Panc1 (cell line): ENCODE data around the gene SNX2. TPM values are rescaled to one million over a fixed set of nuclear protein-coding genes. Genes with fewer than 3 reads are reported as not detected.

Source experiments
- ATAC-seq: fragments of 200-7000 bp; cut with Tn5 transposase; 2 replicates; pipeline ENCODE4 v1.9.1; 2020; ENCODE audit warnings: mild to moderate bottlenecking, moderate library complexity
- BruUV-seq: library from RNA; stranded (reverse); fragments of 400-500 nt; replicated peaks from 2 replicates; lab custom pipeline; 2021; lab: Mats Ljungman, UMichigan
- CTCF ChIA-PET: fragments of 300-600 bp; sonication (Branson Sonifier 250); formaldehyde crosslinking; loops from one replicate; lab custom pipeline; 2022; ENCODE audit warnings: antibody characterized with exemption; lab: Charles Lee
- POLR2A ChIA-PET: fragments of 300-600 bp; sonication (Branson Sonifier 250); formaldehyde crosslinking; loops from one replicate; lab custom pipeline; 2022; ENCODE audit warnings: antibody characterized with exemption; lab: Charles Lee
- DNase-seq: peaks from one replicate; pipeline ENCODE4 v3.0.0-alpha.2; 2010; ENCODE audit warnings: low read depth, low spot score
- H3K27ac ChIP-seq: 2 replicates; pipeline ENCODE4 v1.5.1; 2011; ENCODE audit warnings: mild to moderate bottlenecking, low read length, inconsistent platforms
- H3K27me3 ChIP-seq: fragments of 200-500 bp; sonication (Bioruptor generic); 2 replicates; pipeline ENCODE4 v1.6.0; 2014; ENCODE audit warnings: low read length, inconsistent platforms; ENCODE audit not compliant: control insufficient read depth, insufficient read depth
- H3K36me3 ChIP-seq: fragments of 200-500 bp; sonication (Bioruptor generic); 2 replicates; pipeline ENCODE4 v1.5.1; 2014; ENCODE audit warnings: inconsistent platforms, mild to moderate bottlenecking, low read length, moderate library complexity; ENCODE audit not compliant: control insufficient read depth, insufficient read depth
- H3K4me1 ChIP-seq: 2 replicates; pipeline ENCODE4 v1.5.1; 2011; ENCODE audit warnings: inconsistent platforms, mild to moderate bottlenecking, low read length, moderate library complexity; ENCODE audit not compliant: control insufficient read depth, insufficient read depth
- H3K4me3 ChIP-seq, 2 experiments: 2 replicates each; pipeline ENCODE4 v1.5.1; 2011 to 2012; ENCODE audit warnings: low read depth in 2 of 2, low read length in 2 of 2, mild to moderate bottlenecking in 2 of 2, inconsistent platforms in 1 of 2, moderate library complexity in 1 of 2
- H3K9me3 ChIP-seq: fragments of 200-500 bp; sonication (Bioruptor generic); 2 replicates; pipeline ENCODE4 v1.5.1; 2014; ENCODE audit warnings: low read depth, mild to moderate bottlenecking, inconsistent platforms, low read length, moderate library complexity; ENCODE audit not compliant: control insufficient read depth, insufficient read depth
- POLR2AphosphoS5 ChIP-seq: IDR thresholded peaks from 2 replicates; pipeline ENCODE4 v1.6.1; 2012; ENCODE audit warnings: mild to moderate bottlenecking, low read depth, low read length, moderate library complexity
- SIN3A ChIP-seq: IDR thresholded peaks from 2 replicates; pipeline ENCODE4 v1.6.1; 2012; ENCODE audit warnings: low read depth, mild to moderate bottlenecking, low read length, moderate library complexity, borderline replicate concordance; ENCODE audit not compliant: insufficient read depth
- TCF7L2 ChIP-seq: IDR thresholded peaks from 2 replicates; pipeline ENCODE4 v1.6.1; 2011; ENCODE audit warnings: mild to moderate bottlenecking, low read depth, low read length, inconsistent platforms
- in situ Hi-C: cut with HindIII; loops from 2 replicates; pipeline ENCODE4 v1.10.0; 2016; ENCODE audit warnings: low sequenced_read_pairs, low pct_unique_long_range_greater_than_20kb
- intact Hi-C: fragments of 100-400 bp; cut with micrococcal nuclease; formaldehyde crosslinking; loops from one replicate; pipeline ENCODE4 v1.10.0; 2022; ENCODE audit not compliant: unreplicated experiment
- total RNA-seq: library from RNA; stranded (reverse); gene quantifications from one replicate; pipeline ENCODE4 v1.2.1, GENCODE V29; 2021; ENCODE audit not compliant: unreplicated experiment
- TF ChIP-seq, protein P1 (sequence below), 2 experiments: IDR thresholded peaks; 2 replicates each; pipeline ENCODE4 v1.6.1; 2011 to 2012; ENCODE audit warnings: low read depth in 2 of 2, control low read depth in 1 of 2, low read length in 1 of 2, mild to moderate bottlenecking in 1 of 2, moderate library complexity in 1 of 2; ENCODE audit not compliant: insufficient read depth in 1 of 2
- TF ChIP-seq, protein P2 (sequence below): fragments of 450-650 bp; IDR thresholded peaks from 2 replicates; pipeline ENCODE4 v1.5.1; 2017; ENCODE audit warnings: mild to moderate bottlenecking

SNX2 gene
- total RNA-seq, 1 experiment from 2014 or later: 66.8 TPM

DNA sequence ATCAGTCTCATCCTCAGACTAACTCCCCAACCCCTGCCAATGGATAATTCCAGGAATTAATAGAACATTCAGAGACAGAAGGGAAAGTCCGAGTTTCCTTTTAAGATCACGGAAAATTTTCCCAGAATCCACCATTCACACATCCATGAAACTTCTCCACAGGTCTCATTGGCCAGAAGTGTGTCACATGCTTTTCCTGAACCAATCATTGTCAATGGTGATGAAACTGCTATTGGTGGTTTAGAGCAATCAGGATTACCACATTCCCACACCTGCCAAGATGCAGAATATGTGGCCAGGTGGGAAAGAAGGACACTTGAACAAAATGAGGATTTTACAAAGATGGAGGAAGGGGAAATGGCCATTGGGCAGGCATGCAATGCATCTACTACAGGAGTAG lies 29.3 kb upstream of the SNX2 start:
- ATAC-seq (no peak), DNase-seq (no peak)
- Histone ChIP-seq H3K4me3 (no peak overlapping the region), H3K27ac (no peak overlapping the region), H3K36me3 (no peaks in the 10 kb centered on the region), H3K4me1 (no peaks in the 10 kb centered on the region), H3K9me3 (no peaks in the 10 kb centered on the region), H3K27me3 (no peaks in the 10 kb centered on the region)
- ChIA-PET POLR2A (no interaction called here), CTCF (no interaction called here)
- TF ChIP-seq TCF7L2: no peak
- TF ChIP-seq POLR2AphosphoS5: no peak
- no peak for TF ChIP-seq SIN3A
- TF ChIP-seq, protein P1, sequence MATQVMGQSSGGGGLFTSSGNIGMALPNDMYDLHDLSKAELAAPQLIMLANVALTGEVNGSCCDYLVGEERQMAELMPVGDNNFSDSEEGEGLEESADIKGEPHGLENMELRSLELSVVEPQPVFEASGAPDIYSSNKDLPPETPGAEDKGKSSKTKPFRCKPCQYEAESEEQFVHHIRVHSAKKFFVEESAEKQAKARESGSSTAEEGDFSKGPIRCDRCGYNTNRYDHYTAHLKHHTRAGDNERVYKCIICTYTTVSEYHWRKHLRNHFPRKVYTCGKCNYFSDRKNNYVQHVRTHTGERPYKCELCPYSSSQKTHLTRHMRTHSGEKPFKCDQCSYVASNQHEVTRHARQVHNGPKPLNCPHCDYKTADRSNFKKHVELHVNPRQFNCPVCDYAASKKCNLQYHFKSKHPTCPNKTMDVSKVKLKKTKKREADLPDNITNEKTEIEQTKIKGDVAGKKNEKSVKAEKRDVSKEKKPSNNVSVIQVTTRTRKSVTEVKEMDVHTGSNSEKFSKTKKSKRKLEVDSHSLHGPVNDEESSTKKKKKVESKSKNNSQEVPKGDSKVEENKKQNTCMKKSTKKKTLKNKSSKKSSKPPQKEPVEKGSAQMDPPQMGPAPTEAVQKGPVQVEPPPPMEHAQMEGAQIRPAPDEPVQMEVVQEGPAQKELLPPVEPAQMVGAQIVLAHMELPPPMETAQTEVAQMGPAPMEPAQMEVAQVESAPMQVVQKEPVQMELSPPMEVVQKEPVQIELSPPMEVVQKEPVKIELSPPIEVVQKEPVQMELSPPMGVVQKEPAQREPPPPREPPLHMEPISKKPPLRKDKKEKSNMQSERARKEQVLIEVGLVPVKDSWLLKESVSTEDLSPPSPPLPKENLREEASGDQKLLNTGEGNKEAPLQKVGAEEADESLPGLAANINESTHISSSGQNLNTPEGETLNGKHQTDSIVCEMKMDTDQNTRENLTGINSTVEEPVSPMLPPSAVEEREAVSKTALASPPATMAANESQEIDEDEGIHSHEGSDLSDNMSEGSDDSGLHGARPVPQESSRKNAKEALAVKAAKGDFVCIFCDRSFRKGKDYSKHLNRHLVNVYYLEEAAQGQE (IDR thresholded peaks at IDR 0.05; ENCODE audit: insufficient read depth in 1 of 2, low read depth in 2 of 2, low read length in 1 of 2): no peak
- TF ChIP-seq, protein P2, sequence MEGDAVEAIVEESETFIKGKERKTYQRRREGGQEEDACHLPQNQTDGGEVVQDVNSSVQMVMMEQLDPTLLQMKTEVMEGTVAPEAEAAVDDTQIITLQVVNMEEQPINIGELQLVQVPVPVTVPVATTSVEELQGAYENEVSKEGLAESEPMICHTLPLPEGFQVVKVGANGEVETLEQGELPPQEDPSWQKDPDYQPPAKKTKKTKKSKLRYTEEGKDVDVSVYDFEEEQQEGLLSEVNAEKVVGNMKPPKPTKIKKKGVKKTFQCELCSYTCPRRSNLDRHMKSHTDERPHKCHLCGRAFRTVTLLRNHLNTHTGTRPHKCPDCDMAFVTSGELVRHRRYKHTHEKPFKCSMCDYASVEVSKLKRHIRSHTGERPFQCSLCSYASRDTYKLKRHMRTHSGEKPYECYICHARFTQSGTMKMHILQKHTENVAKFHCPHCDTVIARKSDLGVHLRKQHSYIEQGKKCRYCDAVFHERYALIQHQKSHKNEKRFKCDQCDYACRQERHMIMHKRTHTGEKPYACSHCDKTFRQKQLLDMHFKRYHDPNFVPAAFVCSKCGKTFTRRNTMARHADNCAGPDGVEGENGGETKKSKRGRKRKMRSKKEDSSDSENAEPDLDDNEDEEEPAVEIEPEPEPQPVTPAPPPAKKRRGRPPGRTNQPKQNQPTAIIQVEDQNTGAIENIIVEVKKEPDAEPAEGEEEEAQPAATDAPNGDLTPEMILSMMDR: no peak
- intact Hi-C loops: no loop called here
- BruUV-seq: no TSS peak
- in situ Hi-C loops: no loop called here

DNA sequence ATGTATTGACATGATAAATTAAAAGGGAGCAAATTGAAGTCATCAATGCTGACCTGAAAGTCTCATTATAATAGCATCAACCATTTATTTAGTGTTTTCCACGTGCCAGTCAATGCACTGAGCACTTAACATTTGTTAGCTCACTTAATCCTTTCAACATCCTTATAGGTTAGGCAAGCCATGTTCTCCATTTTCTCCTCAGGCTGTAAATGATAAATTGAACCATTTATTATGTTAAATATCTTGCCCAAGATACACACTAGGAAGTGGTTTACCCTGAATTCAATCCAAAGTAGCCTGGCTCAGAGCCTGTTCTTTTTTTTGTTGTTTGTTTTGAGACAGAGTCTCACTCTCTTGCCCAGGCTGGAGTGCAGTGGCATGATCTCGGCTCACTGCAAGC lies 25.0 kb upstream of the SNX2 start:
- no TSS peak for BruUV-seq
- intact Hi-C loops (no loop called here), in situ Hi-C loops (no loop called here)
- H3K4me3 ChIP-seq: no peak overlapping the region
- H3K27ac ChIP-seq: no peak overlapping the region
- POLR2A ChIA-PET: no interaction called here
- DNase-seq (no peak), ATAC-seq (no peak)
- no peaks in the 10 kb centered on the region for H3K9me3 ChIP-seq
- H3K36me3 ChIP-seq: no peaks in the 10 kb centered on the region
- TF ChIP-seq SIN3A: no peak
- TF ChIP-seq, protein P2: no peak
- TF ChIP-seq, protein P1 (IDR thresholded peaks at IDR 0.05; ENCODE audit: insufficient read depth in 1 of 2, low read depth in 2 of 2, low read length in 1 of 2): no peak
- TF ChIP-seq TCF7L2: no peak
- TF ChIP-seq POLR2AphosphoS5: no peak
- no peaks in the 10 kb centered on the region for H3K27me3 ChIP-seq
- CTCF ChIA-PET: no interaction called here
- H3K4me1 ChIP-seq: no peaks in the 10 kb centered on the region
